Hepatic stellate cell (primary cell): ENCODE measurements around the gene ALKBH5.

Experiments
- DNase-seq: peaks from one replicate; pipeline ENCODE4 v3.0.0; 2011; ENCODE audit warnings: low spot score

Gene ALKBH5

GRCh38 chr17:18224053-18224386 is 40.4 kb downstream of the ALKBH5 start:
- DNase-seq: no peak

- DNase-seq: peak; percentile 51
These were observed 40.9 kb downstream of the ALKBH5 start for GRCh38 chr17:18224387-18225120.

- DNase-seq: peak; percentile 99
These were observed 41.6 kb downstream of the ALKBH5 start, which contains the start of gene LLGL1 for GRCh38 chr17:18225121-18225641. LLGL1 (plus strand) TSS chr17:18225635; CDS start chr17:18225683, 48 bp downstream.

GRCh38 chr17:18225642-18226283 is 42.1 kb downstream of the ALKBH5 start:
- peak; percentile 41 for DNase-seq

GRCh38 chr17:18226284-18226945 is 42.8 kb downstream of the ALKBH5 start:
- DNase-seq: no peak

- no peak for DNase-seq
These were observed 44.0 kb downstream of the ALKBH5 start for GRCh38 chr17:18227635-18228034.

GRCh38 chr17:18228176-18228682 is 44.6 kb downstream of the ALKBH5 start:
- no peak for DNase-seq

- DNase-seq: no peak
These were observed 45.6 kb downstream of the ALKBH5 start for GRCh38 chr17:18229254-18229653.

- no peak for DNase-seq
These were observed 46.1 kb downstream of the ALKBH5 start for GRCh38 chr17:18229771-18230170.

- no peak for DNase-seq
These were observed 46.9 kb downstream of the ALKBH5 start for GRCh38 chr17:18230288-18231141.

- no peak for DNase-seq
These were observed 47.5 kb downstream of the ALKBH5 start for GRCh38 chr17:18231164-18231563.

GRCh38 chr17:18233803-18234518 is 50.3 kb downstream of the ALKBH5 start:
- DNase-seq: no peak

- DNase-seq: no peak
These were observed 51.3 kb downstream of the ALKBH5 start for GRCh38 chr17:18234853-18235380.

GRCh38 chr17:18235743-18236256 is 52.2 kb downstream of the ALKBH5 start:
- no peak for DNase-seq

GRCh38 chr17:18236494-18236893 is 52.9 kb downstream of the ALKBH5 start:
- no peak for DNase-seq

GRCh38 chr17:18237461-18237860 is 53.8 kb downstream of the ALKBH5 start:
- DNase-seq: no peak

- DNase-seq: no peak
These were observed 54.7 kb downstream of the ALKBH5 start for GRCh38 chr17:18238299-18238698.

GRCh38 chr17:18240449-18240848 is 56.8 kb downstream of the ALKBH5 start:
- no peak for DNase-seq

GRCh38 chr17:18241229-18241871 is 57.7 kb downstream of the ALKBH5 start:
- DNase-seq: no peak
